GM12878 (cell line): Measurements from ENCODE around the gene PDIA4. TPM values are rescaled to one million over a fixed set of nuclear protein-coding genes. Genes with fewer than 3 reads are reported as not detected.

Experiments
- ATAC-seq: fragments of 200-7000 bp; cut with Tn5 transposase; 3 replicates; pipeline ENCODE4 v1.9.1; 2020; ENCODE audit warnings: mild to moderate bottlenecking, moderate library complexity
- BruUV-seq: library from RNA; stranded (reverse); fragments of 400-500 nt; replicated peaks from 2 replicates; lab custom pipeline; 2021; lab: Mats Ljungman, UMichigan
- CTCF ChIA-PET: fragments of 300-600 bp; sonication (Branson Sonifier 250); formaldehyde crosslinking; extraction: SDS; loops from one replicate; lab custom pipeline; 2021; ENCODE audit warnings: inconsistent platforms; lab: Yijun Ruan, JAX
- POLR2A ChIA-PET: fragments of 350-600 bp; formaldehyde crosslinking; extraction: SDS; loops from one replicate; lab custom pipeline; 2021; ENCODE audit warnings: inconsistent platforms; lab: Charles Lee
- RAD21 ChIA-PET: fragments of 300-600 bp; sonication (Branson Sonifier 250); formaldehyde crosslinking; loops from one replicate; lab custom pipeline; 2023; ENCODE audit warnings: antibody characterized with exemption; ENCODE audit not compliant: unreplicated experiment; lab: Charles Lee
- SMC1A ChIA-PET: fragments of 300-600 bp; sonication (Branson Sonifier 250); formaldehyde crosslinking; loops from one replicate; lab custom pipeline; 2023; ENCODE audit not compliant: unreplicated experiment, uncharacterized antibody; lab: Charles Lee
- DNase-seq: peaks from one replicate; pipeline ENCODE4 v3.0.0-alpha.2; 2011; ENCODE audit warnings: low read depth, low spot score
- FAIRE-seq: peaks from 3 replicates; lab custom pipeline; 2011; peaks lifted over from hg19 to GRCh38; lab: Jason Lieb, UNC
- H2AFZ ChIP-seq: 2 replicates; pipeline ENCODE4 v1.6.0; 2011; ENCODE audit warnings: low read depth, low read length, control low read depth; ENCODE audit not compliant: control insufficient read depth
- H3K27ac ChIP-seq: 2 replicates; pipeline ENCODE4 v1.5.1; 2011; ENCODE audit warnings: control low read depth; ENCODE audit not compliant: control insufficient read depth, insufficient read depth
- H3K27me3 ChIP-seq, 2 experiments: replicated peaks in 1 of 2; 2 replicates each; pipeline versions ENCODE4 v1.6.0 to v1.6.1; 2011; ENCODE audit warnings: low read length in 1 of 2; ENCODE audit not compliant: control insufficient read depth in 2 of 2, insufficient read depth in 2 of 2
- H3K36me3 ChIP-seq, 2 experiments: 2 replicates each; pipeline ENCODE4 v1.5.1; 2011; ENCODE audit warnings: low read length in 1 of 2; ENCODE audit not compliant: control insufficient read depth in 2 of 2, insufficient read depth in 2 of 2
- H3K4me1 ChIP-seq: 2 replicates; pipeline ENCODE4 v1.6.1; 2011; ENCODE audit warnings: mild to moderate bottlenecking, low read length, moderate library complexity, mixed read lengths; ENCODE audit not compliant: control insufficient read depth, insufficient read depth
- H3K4me2 ChIP-seq: 2 replicates; pipeline ENCODE4 v1.6.0; 2011; ENCODE audit warnings: control low read depth; ENCODE audit not compliant: control insufficient read depth, insufficient read depth
- H3K4me3 ChIP-seq: fragments of 200-600 bp; sonication (generic); 2 replicates; pipeline ENCODE4 v1.5.1; 2016
- H3K79me2 ChIP-seq: 2 replicates; pipeline ENCODE4 v1.6.0; 2011; ENCODE audit warnings: low read length; ENCODE audit not compliant: control insufficient read depth, insufficient read depth
- H3K9ac ChIP-seq: 2 replicates; pipeline ENCODE4 v1.8.0; 2011; ENCODE audit warnings: low read length, control low read depth, mixed read lengths; ENCODE audit not compliant: control insufficient read depth, insufficient read depth
- H3K9me3 ChIP-seq: replicated peaks from 3 replicates; pipeline ENCODE4 v1.5.1; 2011; ENCODE audit warnings: mild to moderate bottlenecking, low read length; ENCODE audit not compliant: control insufficient read depth, insufficient read depth
- H4K20me1 ChIP-seq: 2 replicates; pipeline ENCODE4 v1.6.0; 2011; ENCODE audit not compliant: control insufficient read depth, insufficient read depth
- BCL3 ChIP-seq: IDR thresholded peaks from 2 replicates; pipeline ENCODE4 v1.6.1; 2011; ENCODE audit warnings: borderline replicate concordance, low read depth, mild to moderate bottlenecking, moderate library complexity, low read length; ENCODE audit not compliant: insufficient read depth, poor library complexity, severe bottlenecking
- CREM ChIP-seq: IDR thresholded peaks from 2 replicates; pipeline ENCODE4 v1.6.1; 2014; ENCODE audit warnings: antibody characterized with exemption, low read depth
- CTCF ChIP-seq, 3 experiments: IDR thresholded peaks in 2 of 3; conservative IDR thresholded peaks in 1 of 3; 2 replicates each; pipeline ENCODE4 v1.5.1; 2011; ENCODE audit warnings: low read depth in 3 of 3, low read length in 3 of 3, mild to moderate bottlenecking in 3 of 3, control low read depth in 2 of 3, moderate library complexity in 2 of 3, inconsistent platforms in 1 of 3, mixed read lengths in 1 of 3; ENCODE audit not compliant: control insufficient read depth in 2 of 3, insufficient read depth in 1 of 3; ENCODE audit errors: extremely low read depth in 1 of 3
- HDAC2 ChIP-seq: fragments of 200-600 bp; sonication (generic); IDR thresholded peaks from 2 replicates; pipeline ENCODE4 v1.6.1; 2017
- MEF2A ChIP-seq: IDR thresholded peaks from 2 replicates; pipeline ENCODE4 v1.6.1; 2011; ENCODE audit warnings: low read depth, mild to moderate bottlenecking, low read length, moderate library complexity; ENCODE audit not compliant: insufficient read depth
- POLR2AphosphoS5 ChIP-seq: IDR thresholded peaks from 2 replicates; pipeline ENCODE4 v1.6.1; 2011; ENCODE audit warnings: mild to moderate bottlenecking, low read length, inconsistent platforms
- SRF ChIP-seq, 2 experiments: IDR thresholded peaks; 2 replicates each; pipeline ENCODE4 v1.6.1; 2011; ENCODE audit warnings: low read depth in 2 of 2, low read length in 2 of 2, mild to moderate bottlenecking in 1 of 2, moderate library complexity in 1 of 2
- YBX1 ChIP-seq: fragments of 450-650 bp; IDR thresholded peaks from 2 replicates; pipeline ENCODE4 v1.6.1; 2016; ENCODE audit warnings: antibody characterized with exemption
- ZNF217 ChIP-seq: fragments of 450-650 bp; IDR thresholded peaks from 2 replicates; pipeline ENCODE4 v1.6.1; 2017; ENCODE audit warnings: antibody characterized with exemption, mild to moderate bottlenecking
- ZNF622 ChIP-seq: fragments of 450-650 bp; IDR thresholded peaks from 2 replicates; pipeline ENCODE4 v1.6.1; 2017; ENCODE audit warnings: mild to moderate bottlenecking, inconsistent platforms
- ZZZ3 ChIP-seq: IDR thresholded peaks from 2 replicates; pipeline ENCODE4 v1.6.1; 2011; ENCODE audit warnings: low read depth; ENCODE audit not compliant: control insufficient read depth, insufficient read length
- WGBS: methylation state at CpG from one replicate; pipeline ENCODE4 v1.1.6; 2016; ENCODE audit warnings: low lambda C conversion rate; ENCODE audit not compliant: insufficient replicate concordance, insufficient coverage; ENCODE audit errors: missing lambda C conversion rate; 5-methylcytosine and 5-hydroxymethylcytosine counted together
- in situ Hi-C: fragments of 300-500 bp; cut with MboI; formaldehyde crosslinking; loops from 9 replicates; pipeline ENCODE4 v1.14.3; 2018; ENCODE audit warnings: mixed read lengths
- intact Hi-C: fragments of 100-400 bp; cut with micrococcal nuclease; formaldehyde crosslinking; loops from one replicate; pipeline ENCODE4 v1.14.2; 2022; ENCODE audit not compliant: unreplicated experiment
- polyA plus RNA-seq, 11 experiments: library from polyadenylated mRNA; depleted of rRNA in 4 of 11; unstranded in 6 of 11; stranded (reverse) in 5 of 11; fragments of >200 nt; fragmentation: Nextera tagmentation in 4 of 11; fragmentation: Illumina TruSeq in 1 of 11; extraction: Ambion mirVana in 4 of 11; extraction: Trizol in 1 of 11; gene quantifications; 1 replicate in 1 of 11; 2 replicates in 10 of 11; pipeline versions ENCODE4 v1.2.1 to v1.2.3, GENCODE V29; 2011 to 2016; ENCODE audit warnings: inconsistent platforms in 2 of 11, missing spikeins in 2 of 11, low read depth in 1 of 11
- total RNA-seq, 4 experiments: library from RNA; depleted of rRNA in 3 of 4; stranded (reverse); fragments of >200 nt in 3 of 4; fragmentation: Illumina TruSeq in 1 of 4; extraction: Trizol in 1 of 4; gene quantifications; 2 replicates each; pipeline versions ENCODE4 v1.2.1 to v1.2.3, GENCODE V29; 2013 to 2021

PDIA4 gene
- total and polyA plus RNA-seq, 10 of the 15 experiments (the other 5 are each of a cell fraction or from before 2014, with no cell fraction given): 7.1 to 306 (median 106) TPM

GRCh38 chr7:149020483-149020882, 7.8 kb downstream of the PDIA4 start:
- TF ChIP-seq HDAC2 (no peak), ZZZ3 (no peak), ZNF217 (no peak), CREM (no peak), POLR2AphosphoS5 (no peak), YBX1 (no peak)
- TF ChIP-seq, all 136 proteins: peak for 0
- no peak overlapping the region for H3K9ac ChIP-seq
- ChIA-PET SMC1A (no interaction called here), RAD21 (interaction anchor here (0.7 kb wide), 1 partner anchor 14 kb away, joined by 3 read pairs; no protein-coding TSS in a partner anchor), CTCF (interaction anchor here (10.6 kb wide), 1 partner anchor 14 kb away, joined by 75 read pairs; no protein-coding TSS in a partner anchor), POLR2A (interaction anchor here (0.6 to 1.5 kb wide), 2 partner anchors 9 to 29 kb away, joined by 4 to 8 read pairs; no protein-coding TSS in a partner anchor)
- no peak for ATAC-seq
- in situ Hi-C loops: no loop called here
- no peak overlapping the region for H3K27ac ChIP-seq
- no peak for FAIRE-seq
- 88% methylated on average over 11 of the region's 11 CpGs for WGBS
- peaks cover 42% of the 10 kb centered on the region for H3K79me2 ChIP-seq
- no TSS peak for BruUV-seq
- DNase-seq: no peak
- H3K36me3 ChIP-seq: peaks cover 4 to 26% of the 10 kb centered on the region in 2 experiments
- H2AFZ ChIP-seq: no peak overlapping the region
- H3K27me3 ChIP-seq: no peaks in the 10 kb centered on the region
- H3K4me3 ChIP-seq: no peak overlapping the region
- intact Hi-C loops: no loop called here
- H3K9me3 ChIP-seq: no peaks in the 10 kb centered on the region
- no peak overlapping the region for H3K4me2 ChIP-seq
- peaks cover 10% of the 10 kb centered on the region for H3K4me1 ChIP-seq
- no peaks in the 10 kb centered on the region for H4K20me1 ChIP-seq

- no peaks in the 10 kb centered on the region for H4K20me1 ChIP-seq
- no peaks in the 10 kb centered on the region for H3K27me3 ChIP-seq
- no peak for DNase-seq
- H3K4me2 ChIP-seq: no peak overlapping the region
- FAIRE-seq: no peak
- SMC1A ChIA-PET: no interaction called here
- RAD21 ChIA-PET: no interaction called here
- H2AFZ ChIP-seq: no peak overlapping the region
- CTCF ChIA-PET: interaction anchor here (0.6 kb wide), 1 partner anchor 243 kb away, joined by 3 read pairs; no protein-coding TSS in a partner anchor
- no peak overlapping the region for H3K4me3 ChIP-seq
- H3K36me3 ChIP-seq: peaks cover 31 to 39% of the 10 kb centered on the region in 2 experiments
- WGBS: 84% methylated on average over 7 of the region's 7 CpGs
- intact Hi-C loops (no loop called here), in situ Hi-C loops (no loop called here)
- no peak overlapping the region for H3K9ac ChIP-seq
- no peak for TF ChIP-seq MEF2A
- no peak for TF ChIP-seq SRF (IDR thresholded peaks at IDR 0.05; ENCODE audit: low read depth in 2 of 2, low read length in 2 of 2)
- TF ChIP-seq BCL3: no peak
- no peak for TF ChIP-seq ZNF622
- no peak for TF ChIP-seq CTCF (IDR thresholded peaks at IDR 0.05 in 2 of 3, conservative IDR thresholded peaks at IDR 0.05 in 1 of 3; ENCODE audit: control insufficient read depth in 2 of 3, extremely low read depth in 1 of 3, insufficient read depth in 1 of 3, low read depth in 3 of 3, low read length in 3 of 3)
- no peak overlapping the region for H3K27ac ChIP-seq
- H3K79me2 ChIP-seq: peaks cover 10% of the 10 kb centered on the region
- POLR2A ChIA-PET: no interaction called here
- no TSS peak for BruUV-seq
- no peak for ATAC-seq
- H3K4me1 ChIP-seq: peaks cover 10% of the 10 kb centered on the region
- H3K9me3 ChIP-seq: no peaks in the 10 kb centered on the region
These were observed 11.4 kb downstream of the PDIA4 start for GRCh38 chr7:149016876-149017275.
